ENCODE data around the gene NAV3. TPM values are rescaled to one million over a fixed set of nuclear protein-coding genes. Genes with fewer than 3 reads are reported as not detected.

The NAV3 gene
- total RNA-seq, 1 donor from 2014 or later: 5.0 TPM

DNA sequence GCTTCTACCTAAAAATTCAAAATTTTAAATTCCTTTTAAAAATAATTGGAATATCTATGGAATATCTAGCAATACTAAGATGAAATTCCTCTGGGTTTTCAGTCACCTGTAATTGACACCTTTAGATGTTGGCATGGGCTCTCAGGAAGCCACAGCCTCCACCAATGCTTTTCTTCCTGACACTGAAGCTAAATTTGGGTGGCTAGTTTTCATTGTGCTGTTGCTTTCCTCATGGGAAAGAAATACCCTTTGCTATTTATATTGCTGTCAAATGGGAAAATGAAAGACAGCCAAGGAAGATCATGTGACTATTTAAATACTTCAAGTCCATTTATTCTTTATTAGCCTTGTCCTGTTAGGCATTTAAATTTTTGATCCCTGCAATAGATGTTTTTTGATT lies 313.0 kb downstream of the NAV3 start:
- Mint-ChIP-seq H3K9me3 (no peaks in the 10 kb centered on the region), H3K36me3 (ENCODE audit: low read depth) (no peaks in the 10 kb centered on the region), H3K4me1 (no peaks in the 10 kb centered on the region), H3K27me3 (ENCODE audit: low read depth) (no peaks in the 10 kb centered on the region), H3K27ac (ENCODE audit: unreplicated experiment) (no peak overlapping the region), H3K4me3 (no peak overlapping the region)
- TF ChIP-seq, protein P1, sequence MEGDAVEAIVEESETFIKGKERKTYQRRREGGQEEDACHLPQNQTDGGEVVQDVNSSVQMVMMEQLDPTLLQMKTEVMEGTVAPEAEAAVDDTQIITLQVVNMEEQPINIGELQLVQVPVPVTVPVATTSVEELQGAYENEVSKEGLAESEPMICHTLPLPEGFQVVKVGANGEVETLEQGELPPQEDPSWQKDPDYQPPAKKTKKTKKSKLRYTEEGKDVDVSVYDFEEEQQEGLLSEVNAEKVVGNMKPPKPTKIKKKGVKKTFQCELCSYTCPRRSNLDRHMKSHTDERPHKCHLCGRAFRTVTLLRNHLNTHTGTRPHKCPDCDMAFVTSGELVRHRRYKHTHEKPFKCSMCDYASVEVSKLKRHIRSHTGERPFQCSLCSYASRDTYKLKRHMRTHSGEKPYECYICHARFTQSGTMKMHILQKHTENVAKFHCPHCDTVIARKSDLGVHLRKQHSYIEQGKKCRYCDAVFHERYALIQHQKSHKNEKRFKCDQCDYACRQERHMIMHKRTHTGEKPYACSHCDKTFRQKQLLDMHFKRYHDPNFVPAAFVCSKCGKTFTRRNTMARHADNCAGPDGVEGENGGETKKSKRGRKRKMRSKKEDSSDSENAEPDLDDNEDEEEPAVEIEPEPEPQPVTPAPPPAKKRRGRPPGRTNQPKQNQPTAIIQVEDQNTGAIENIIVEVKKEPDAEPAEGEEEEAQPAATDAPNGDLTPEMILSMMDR (conservative IDR thresholded peaks at IDR 0.05): no peak
- DNase-seq (ENCODE audit: low read depth, low spot score): no peak

DNA sequence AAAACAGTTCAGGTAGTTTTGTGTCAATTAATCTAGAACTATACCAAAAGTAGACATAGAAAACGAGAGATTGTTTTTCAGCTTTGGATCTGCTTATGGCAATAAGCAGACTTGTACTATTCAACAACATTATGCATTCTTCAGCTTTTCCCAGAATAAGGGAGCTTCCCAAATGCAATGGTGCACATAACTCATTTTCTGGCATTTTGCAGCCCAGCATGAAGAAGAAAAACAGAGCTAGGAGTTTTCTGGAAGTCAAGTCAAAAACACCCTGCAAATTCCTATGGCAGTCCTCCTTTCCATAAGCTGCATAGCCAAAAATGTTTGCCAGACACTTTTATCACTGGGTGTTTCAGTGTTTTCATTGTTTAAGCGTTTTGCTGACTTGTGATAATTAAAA lies 314.7 kb downstream of the NAV3 start:
- no peak for DNase-seq (ENCODE audit: low read depth, low spot score)
- TF ChIP-seq, protein P1 (conservative IDR thresholded peaks at IDR 0.05): no peak
- H3K27me3 Mint-ChIP-seq (ENCODE audit: low read depth): no peaks in the 10 kb centered on the region
- no peaks in the 10 kb centered on the region for H3K9me3 Mint-ChIP-seq
- H3K4me1 Mint-ChIP-seq: no peaks in the 10 kb centered on the region
- no peak overlapping the region for H3K4me3 Mint-ChIP-seq
- H3K27ac Mint-ChIP-seq (ENCODE audit: unreplicated experiment): no peak overlapping the region
- no peaks in the 10 kb centered on the region for H3K36me3 Mint-ChIP-seq (ENCODE audit: low read depth)

DNA sequence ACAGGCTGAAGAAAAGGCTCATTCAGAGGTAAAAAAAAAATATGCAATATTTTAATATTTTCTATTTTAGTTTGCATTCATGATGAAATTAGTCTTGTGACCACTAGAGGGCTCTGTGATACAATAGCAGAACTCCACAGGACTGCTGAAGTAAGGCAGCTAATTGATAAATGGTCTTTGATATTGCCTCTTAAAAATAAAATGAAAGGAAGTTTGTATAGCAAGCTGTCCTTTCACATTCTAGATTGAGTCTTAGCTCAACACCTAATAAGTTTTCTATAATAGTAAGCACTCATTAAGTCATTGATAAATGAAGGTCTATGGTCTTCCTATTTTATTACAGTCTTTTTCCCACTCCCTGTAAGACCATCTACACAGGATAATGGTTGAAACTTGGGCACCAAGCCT lies 315.7 kb downstream of the NAV3 start:
- Mint-ChIP-seq H3K27ac (ENCODE audit: unreplicated experiment) (no peak overlapping the region), H3K4me3 (no peak overlapping the region), H3K36me3 (ENCODE audit: low read depth) (no peaks in the 10 kb centered on the region), H3K27me3 (ENCODE audit: low read depth) (no peaks in the 10 kb centered on the region), H3K4me1 (no peaks in the 10 kb centered on the region), H3K9me3 (no peaks in the 10 kb centered on the region)
- TF ChIP-seq, protein P1 (conservative IDR thresholded peaks at IDR 0.05): peak; percentile 91
- DNase-seq (ENCODE audit: low read depth, low spot score): no peak

DNA sequence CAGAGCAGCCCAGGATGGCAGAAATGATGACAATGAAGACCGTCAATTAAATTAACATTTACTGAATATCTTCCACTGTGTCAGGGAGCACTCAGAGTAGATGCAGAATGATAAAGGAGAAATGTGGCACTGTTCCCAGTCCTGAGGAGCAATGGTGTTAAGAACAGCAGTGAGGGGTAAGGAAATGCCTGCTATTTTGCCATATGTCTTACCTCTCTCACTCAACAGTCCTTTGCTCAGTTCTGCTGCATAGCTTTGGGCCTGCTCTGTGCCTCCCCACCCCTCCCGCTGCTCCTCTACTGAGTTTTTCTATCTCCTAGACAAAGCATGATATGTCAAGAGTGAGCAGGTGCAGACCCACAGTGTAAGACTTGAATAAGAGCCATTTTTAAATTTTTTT lies 318.8 kb downstream of the NAV3 start:
- Mint-ChIP-seq H3K27ac (ENCODE audit: unreplicated experiment) (no peak overlapping the region), H3K36me3 (ENCODE audit: low read depth) (no peaks in the 10 kb centered on the region), H3K27me3 (ENCODE audit: low read depth) (no peaks in the 10 kb centered on the region), H3K4me1 (no peaks in the 10 kb centered on the region), H3K4me3 (no peak overlapping the region), H3K9me3 (no peaks in the 10 kb centered on the region)
- TF ChIP-seq, protein P1 (conservative IDR thresholded peaks at IDR 0.05): no peak
- DNase-seq (ENCODE audit: low read depth, low spot score): no peak

DNA sequence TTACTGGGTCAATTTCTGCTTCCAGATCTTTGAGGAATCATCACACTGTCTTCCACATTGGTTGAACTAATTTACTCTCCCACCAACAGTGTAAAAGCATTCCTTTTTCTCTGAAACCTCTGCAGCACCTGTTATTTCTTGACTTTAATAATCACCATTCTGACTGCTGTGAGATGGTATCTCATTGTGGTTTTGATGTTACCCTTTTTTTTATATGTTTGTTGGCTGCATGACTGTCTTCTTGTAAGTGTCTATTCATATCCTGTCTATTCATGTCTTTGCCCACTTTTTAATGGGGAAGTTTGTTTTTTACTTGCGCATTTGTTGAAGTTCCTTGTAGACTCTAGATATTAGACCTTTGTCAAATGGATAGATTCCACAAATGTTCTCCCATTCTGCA lies 324.9 kb downstream of the NAV3 start:
- Mint-ChIP-seq H3K9me3 (no peaks in the 10 kb centered on the region), H3K36me3 (ENCODE audit: low read depth) (no peaks in the 10 kb centered on the region), H3K4me1 (no peaks in the 10 kb centered on the region), H3K4me3 (no peak overlapping the region), H3K27me3 (ENCODE audit: low read depth) (no peaks in the 10 kb centered on the region), H3K27ac (ENCODE audit: unreplicated experiment) (no peak overlapping the region)
- DNase-seq (ENCODE audit: low read depth, low spot score): no peak
- TF ChIP-seq, protein P1 (conservative IDR thresholded peaks at IDR 0.05): no peak

DNA sequence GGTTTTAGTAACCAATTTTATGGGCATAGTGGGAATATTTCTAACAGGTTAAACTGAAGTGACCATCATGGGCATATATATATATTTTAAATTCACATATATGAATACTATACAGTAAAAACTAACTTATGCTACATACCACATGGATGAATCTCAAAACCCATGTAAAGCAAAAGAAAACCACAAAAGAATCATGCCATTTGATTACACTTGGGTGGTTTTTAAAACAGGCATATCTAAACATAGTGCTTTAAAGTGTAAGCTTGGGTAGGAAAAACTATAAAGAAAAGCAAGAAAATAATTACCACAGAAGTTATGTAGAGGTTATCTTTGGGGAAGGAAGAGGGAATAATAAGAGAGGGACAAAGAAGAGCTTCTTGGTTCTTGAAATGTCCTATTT lies 326.1 kb downstream of the NAV3 start:
- no peak overlapping the region for H3K27ac Mint-ChIP-seq (ENCODE audit: unreplicated experiment)
- H3K9me3 Mint-ChIP-seq: no peaks in the 10 kb centered on the region
- TF ChIP-seq, protein P1 (conservative IDR thresholded peaks at IDR 0.05): no peak
- no peak overlapping the region for H3K4me3 Mint-ChIP-seq
- DNase-seq (ENCODE audit: low read depth, low spot score): no peak
- H3K27me3 Mint-ChIP-seq (ENCODE audit: low read depth): no peaks in the 10 kb centered on the region
- no peaks in the 10 kb centered on the region for H3K36me3 Mint-ChIP-seq (ENCODE audit: low read depth)
- no peaks in the 10 kb centered on the region for H3K4me1 Mint-ChIP-seq

All from neural crest cell (in vitro differentiated cells).